Gastrocnemius medialis (tissue), 4 donors: ENCODE data around the gene ROPN1L.

Experiments
- POLR2A ChIP-seq, 2 donors: fragments of 450-650 bp; IDR thresholded peaks; one replicate each; pipeline ENCODE4 v1.6.1; 2017; ENCODE audit warnings: antibody characterized with exemption in 2 of 2, mild to moderate bottlenecking in 2 of 2, moderate library complexity in 2 of 2
- TF ChIP-seq, protein P1 (sequence below), 5 experiments: fragments of 450-650 bp in 3 of 5; fragments of 200-600 bp in 2 of 5; sonication (generic) in 2 of 5; IDR thresholded peaks in 4 of 5; conservative IDR thresholded peaks in 1 of 5; 1 replicate in 4 of 5; 2 replicates in 1 of 5; pipeline ENCODE4 v1.5.1; 2016 to 2019; ENCODE audit warnings: antibody characterized with exemption in 5 of 5, mild to moderate bottlenecking in 3 of 5, moderate library complexity in 3 of 5

DNA sequence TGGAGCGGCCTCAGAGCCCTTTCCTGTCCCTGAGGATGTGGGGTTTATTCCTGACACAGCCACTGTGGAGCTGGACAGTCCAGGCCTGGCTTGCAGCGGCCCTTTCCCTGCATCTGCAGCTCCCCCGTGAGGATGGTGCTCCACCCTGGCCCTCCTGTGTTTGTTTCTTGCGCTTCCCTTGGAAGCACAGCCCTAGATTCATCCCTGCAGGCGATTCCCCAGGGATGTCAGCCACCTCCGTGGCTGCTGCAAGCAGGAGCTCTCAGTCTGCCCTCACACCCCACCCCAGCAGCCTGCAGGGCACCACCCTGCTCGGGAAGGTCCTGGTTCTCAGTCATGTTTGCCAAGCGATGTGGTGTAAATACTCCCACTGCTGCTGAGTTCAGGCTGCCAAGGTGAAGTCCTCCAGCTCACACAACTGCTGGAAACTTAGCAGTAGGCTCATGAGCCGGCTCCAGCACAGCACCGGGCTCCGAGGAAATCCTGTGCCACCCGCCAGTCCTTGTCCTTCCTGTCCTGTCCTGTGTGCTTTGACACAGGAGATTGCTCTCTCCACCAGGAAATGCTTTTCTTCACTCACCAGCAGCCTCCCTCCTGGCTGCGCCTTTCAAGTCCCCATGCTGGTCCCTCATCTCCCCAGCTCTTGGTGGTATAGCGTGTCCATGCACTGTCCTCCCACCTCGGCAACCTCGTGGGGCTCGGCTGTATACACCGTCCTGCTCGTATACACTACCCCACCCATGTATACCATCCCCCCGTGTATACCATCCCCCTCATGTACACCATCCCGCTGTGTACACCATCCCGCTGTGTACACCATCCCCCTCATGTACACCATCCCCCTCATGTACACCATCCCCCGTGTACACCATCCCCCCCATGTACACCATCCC, 16.2 kb downstream of the ROPN1L start:
- no peak for TF ChIP-seq POLR2A (IDR thresholded peaks at IDR 0.05)
- TF ChIP-seq, protein P1, sequence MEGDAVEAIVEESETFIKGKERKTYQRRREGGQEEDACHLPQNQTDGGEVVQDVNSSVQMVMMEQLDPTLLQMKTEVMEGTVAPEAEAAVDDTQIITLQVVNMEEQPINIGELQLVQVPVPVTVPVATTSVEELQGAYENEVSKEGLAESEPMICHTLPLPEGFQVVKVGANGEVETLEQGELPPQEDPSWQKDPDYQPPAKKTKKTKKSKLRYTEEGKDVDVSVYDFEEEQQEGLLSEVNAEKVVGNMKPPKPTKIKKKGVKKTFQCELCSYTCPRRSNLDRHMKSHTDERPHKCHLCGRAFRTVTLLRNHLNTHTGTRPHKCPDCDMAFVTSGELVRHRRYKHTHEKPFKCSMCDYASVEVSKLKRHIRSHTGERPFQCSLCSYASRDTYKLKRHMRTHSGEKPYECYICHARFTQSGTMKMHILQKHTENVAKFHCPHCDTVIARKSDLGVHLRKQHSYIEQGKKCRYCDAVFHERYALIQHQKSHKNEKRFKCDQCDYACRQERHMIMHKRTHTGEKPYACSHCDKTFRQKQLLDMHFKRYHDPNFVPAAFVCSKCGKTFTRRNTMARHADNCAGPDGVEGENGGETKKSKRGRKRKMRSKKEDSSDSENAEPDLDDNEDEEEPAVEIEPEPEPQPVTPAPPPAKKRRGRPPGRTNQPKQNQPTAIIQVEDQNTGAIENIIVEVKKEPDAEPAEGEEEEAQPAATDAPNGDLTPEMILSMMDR (IDR thresholded peaks at IDR 0.05 in 4 of 5, conservative IDR thresholded peaks at IDR 0.05 in 1 of 5) = no peak
